Myocyte (in vitro differentiated cells): ENCODE data around the gene SLIRP. TPM values are rescaled to one million over a fixed set of nuclear protein-coding genes. Genes with fewer than 3 reads are reported as not detected.
A peak's percentile ranks its signal among the peaks of the same experiment; 100 is the strongest.
"Not testable (repeated sequence)": the region's sequence is repeated elsewhere in the genome, so short reads cannot be mapped to it uniquely, and the experiment has no call there.

Experiments used
- DNase-seq: peaks from one replicate; pipeline ENCODE4 v3.0.0-alpha.2; 2012; ENCODE audit warnings: low read depth
- total RNA-seq: library from RNA; depleted of rRNA; stranded (reverse); fragments of >200 nt; gene quantifications from 2 replicates; pipeline ENCODE4 v1.2.3, GENCODE V29; 2014

SLIRP gene
- total RNA-seq, 1 donor from 2014 or later: 178 TPM

- no peak for DNase-seq
These were observed 33.5 kb downstream of the SLIRP start for GRCh38 chr14:77741438-77741837.

GRCh38 chr14:77746064-77746702, 38.3 kb downstream of the SLIRP start:
- DNase-seq: no peak

GRCh38 chr14:77747425-77747824, 39.5 kb downstream of the SLIRP start:
- not testable (repeated sequence) for DNase-seq

- DNase-seq: no peak
These were observed 44.4 kb downstream of the SLIRP start for GRCh38 chr14:77752266-77752665.

GRCh38 chr14:77752799-77753516, 45.1 kb downstream of the SLIRP start:
- no peak for DNase-seq

- DNase-seq: peak; percentile 95
These were observed 52.7 kb downstream of the SLIRP start, which contains the start of gene SNW1 for GRCh38 chr14:77760381-77761204. TSS of gene SNW1 (minus strand) at chr14:77761156. CDS start at chr14:77761127, 29 bp downstream.

- peak; percentile 60 for DNase-seq
These were observed 53.5 kb downstream of the SLIRP start for GRCh38 chr14:77761205-77761931.

GRCh38 chr14:77763316-77763715, 55.4 kb downstream of the SLIRP start:
- no peak for DNase-seq

- no peak for DNase-seq
These were observed 56.1 kb downstream of the SLIRP start for GRCh38 chr14:77763978-77764377.

Other genes starting within 250 kb of the SLIRP start
- gene ISM2, start 209.3 kb upstream of the SLIRP start, total RNA-seq: 0.05 TPM in 1 of 2 replicates, not detected in the other
- 10.5 and 11.6 TPM in 2 replicates for gene SPTLC2, start 91.5 kb upstream of the SLIRP start, total RNA-seq
- 8.5 and 9.6 TPM in 2 replicates for gene ALKBH1, start 80 bp upstream of the SLIRP start, total RNA-seq
- 48.4 and 61.5 TPM in 2 replicates for gene SNW1, start 53.1 kb downstream of the SLIRP start, total RNA-seq
- gene ADCK1, start 92.0 kb downstream of the SLIRP start, total RNA-seq: 5.5 and 12.3 TPM in 2 replicates